ENCODE results near the gene TBC1D22A.

DNA sequence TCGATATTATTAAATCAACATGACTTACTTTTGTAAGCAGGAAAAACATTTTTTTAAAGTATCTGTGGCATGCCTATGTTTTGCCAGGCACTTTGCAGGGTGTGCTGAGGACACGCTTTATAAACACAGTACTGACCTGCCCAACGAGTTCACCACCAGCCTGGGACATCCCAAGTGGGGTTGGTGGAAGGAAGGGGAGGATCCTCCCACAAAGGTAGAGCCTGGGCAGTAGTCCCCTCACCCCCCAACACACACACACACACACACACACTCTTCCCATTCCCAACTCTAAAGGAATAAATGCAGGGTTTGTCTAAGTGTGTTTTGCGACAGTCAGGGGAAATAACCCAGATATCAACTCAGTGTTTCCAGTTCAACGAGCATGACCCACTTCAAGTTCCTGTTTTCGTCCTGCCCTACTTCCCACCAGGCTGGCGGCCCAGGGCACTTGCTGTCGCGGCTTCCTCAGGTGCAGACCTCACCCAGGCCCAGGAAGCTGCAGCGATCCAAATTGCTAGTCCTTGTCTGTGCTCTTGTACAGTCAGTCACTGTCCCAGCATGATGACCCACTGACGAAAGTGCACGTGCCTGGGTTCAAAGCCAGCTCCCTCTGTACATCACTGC, 27.5 kb upstream of the TBC1D22A start:
- TF ChIP-seq, protein P1, sequence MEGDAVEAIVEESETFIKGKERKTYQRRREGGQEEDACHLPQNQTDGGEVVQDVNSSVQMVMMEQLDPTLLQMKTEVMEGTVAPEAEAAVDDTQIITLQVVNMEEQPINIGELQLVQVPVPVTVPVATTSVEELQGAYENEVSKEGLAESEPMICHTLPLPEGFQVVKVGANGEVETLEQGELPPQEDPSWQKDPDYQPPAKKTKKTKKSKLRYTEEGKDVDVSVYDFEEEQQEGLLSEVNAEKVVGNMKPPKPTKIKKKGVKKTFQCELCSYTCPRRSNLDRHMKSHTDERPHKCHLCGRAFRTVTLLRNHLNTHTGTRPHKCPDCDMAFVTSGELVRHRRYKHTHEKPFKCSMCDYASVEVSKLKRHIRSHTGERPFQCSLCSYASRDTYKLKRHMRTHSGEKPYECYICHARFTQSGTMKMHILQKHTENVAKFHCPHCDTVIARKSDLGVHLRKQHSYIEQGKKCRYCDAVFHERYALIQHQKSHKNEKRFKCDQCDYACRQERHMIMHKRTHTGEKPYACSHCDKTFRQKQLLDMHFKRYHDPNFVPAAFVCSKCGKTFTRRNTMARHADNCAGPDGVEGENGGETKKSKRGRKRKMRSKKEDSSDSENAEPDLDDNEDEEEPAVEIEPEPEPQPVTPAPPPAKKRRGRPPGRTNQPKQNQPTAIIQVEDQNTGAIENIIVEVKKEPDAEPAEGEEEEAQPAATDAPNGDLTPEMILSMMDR (IDR thresholded peaks at IDR 0.05 in 4 of 5, conservative IDR thresholded peaks at IDR 0.05 in 1 of 5) = no peak
- TF ChIP-seq POLR2A (IDR thresholded peaks at IDR 0.05) = no peak

Measured in gastrocnemius medialis (tissue), 4 donors.